Stimulated activated CD4-positive, alpha-beta T cell treated with anti-CD3 and anti-CD28 coated beads, Interleukin-1b, Interleukin-23, amount 100 ng/mL, for 1 hour (primary cell): ENCODE measurements around the gene CAPN10.
A peak's percentile ranks its signal among the peaks of the same experiment; 100 is the strongest.
"Not testable (repeated sequence)": the region's sequence is repeated elsewhere in the genome, so short reads cannot be mapped to it uniquely, and the experiment has no call there.

Source experiments
- DNase-seq, 2 donors: peaks; one replicate each; pipeline ENCODE4 v3.0.0-alpha.2; 2020; ENCODE audit warnings: low read depth in 2 of 2

The CAPN10 gene, protein sequence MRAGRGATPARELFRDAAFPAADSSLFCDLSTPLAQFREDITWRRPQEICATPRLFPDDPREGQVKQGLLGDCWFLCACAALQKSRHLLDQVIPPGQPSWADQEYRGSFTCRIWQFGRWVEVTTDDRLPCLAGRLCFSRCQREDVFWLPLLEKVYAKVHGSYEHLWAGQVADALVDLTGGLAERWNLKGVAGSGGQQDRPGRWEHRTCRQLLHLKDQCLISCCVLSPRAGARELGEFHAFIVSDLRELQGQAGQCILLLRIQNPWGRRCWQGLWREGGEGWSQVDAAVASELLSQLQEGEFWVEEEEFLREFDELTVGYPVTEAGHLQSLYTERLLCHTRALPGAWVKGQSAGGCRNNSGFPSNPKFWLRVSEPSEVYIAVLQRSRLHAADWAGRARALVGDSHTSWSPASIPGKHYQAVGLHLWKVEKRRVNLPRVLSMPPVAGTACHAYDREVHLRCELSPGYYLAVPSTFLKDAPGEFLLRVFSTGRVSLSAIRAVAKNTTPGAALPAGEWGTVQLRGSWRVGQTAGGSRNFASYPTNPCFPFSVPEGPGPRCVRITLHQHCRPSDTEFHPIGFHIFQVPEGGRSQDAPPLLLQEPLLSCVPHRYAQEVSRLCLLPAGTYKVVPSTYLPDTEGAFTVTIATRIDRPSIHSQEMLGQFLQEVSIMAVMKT

DNA sequence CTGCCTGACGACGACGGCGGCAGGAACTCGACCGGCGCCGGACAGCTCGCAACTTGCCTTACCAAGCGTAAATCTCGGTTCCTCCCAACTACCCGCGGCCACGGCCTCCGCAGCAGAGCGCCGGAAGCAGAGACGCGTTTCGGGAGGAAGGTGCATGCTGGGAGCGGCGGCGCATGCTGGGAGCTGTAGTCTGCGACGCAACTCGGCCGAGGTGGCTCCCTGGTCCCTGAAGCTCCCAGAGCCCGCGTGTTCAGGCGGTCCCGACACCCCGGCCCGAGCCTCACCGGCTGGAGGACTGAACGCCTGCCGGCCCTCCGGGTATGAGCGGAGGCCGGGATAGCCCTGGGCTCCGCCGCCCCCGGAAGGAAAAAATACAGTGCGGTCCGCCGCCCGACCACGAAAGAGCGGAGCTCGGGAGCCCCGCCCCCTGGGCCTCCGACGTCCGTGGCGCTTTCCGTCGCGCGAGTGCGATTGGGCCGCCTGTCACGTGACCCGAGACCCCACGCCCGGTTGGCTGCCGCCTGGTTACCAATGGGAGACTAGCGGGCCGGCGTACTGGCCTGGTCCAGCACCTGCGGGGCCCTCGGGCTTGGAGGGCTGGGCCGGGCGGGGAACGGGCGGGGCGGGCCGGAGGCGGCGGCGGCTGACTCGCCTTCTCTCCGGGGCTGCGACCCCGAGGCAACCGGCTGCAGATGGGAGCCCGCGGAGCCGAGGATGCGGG is at the start of gene CAPN10:
Gene CAPN10, plus strand, starts transcription at position 537 of the 721 bp plus-strand sequence. Its CDS starts 178 bp downstream, at position 715.
- peak; percentile 86 to 88 for DNase-seq

DNA sequence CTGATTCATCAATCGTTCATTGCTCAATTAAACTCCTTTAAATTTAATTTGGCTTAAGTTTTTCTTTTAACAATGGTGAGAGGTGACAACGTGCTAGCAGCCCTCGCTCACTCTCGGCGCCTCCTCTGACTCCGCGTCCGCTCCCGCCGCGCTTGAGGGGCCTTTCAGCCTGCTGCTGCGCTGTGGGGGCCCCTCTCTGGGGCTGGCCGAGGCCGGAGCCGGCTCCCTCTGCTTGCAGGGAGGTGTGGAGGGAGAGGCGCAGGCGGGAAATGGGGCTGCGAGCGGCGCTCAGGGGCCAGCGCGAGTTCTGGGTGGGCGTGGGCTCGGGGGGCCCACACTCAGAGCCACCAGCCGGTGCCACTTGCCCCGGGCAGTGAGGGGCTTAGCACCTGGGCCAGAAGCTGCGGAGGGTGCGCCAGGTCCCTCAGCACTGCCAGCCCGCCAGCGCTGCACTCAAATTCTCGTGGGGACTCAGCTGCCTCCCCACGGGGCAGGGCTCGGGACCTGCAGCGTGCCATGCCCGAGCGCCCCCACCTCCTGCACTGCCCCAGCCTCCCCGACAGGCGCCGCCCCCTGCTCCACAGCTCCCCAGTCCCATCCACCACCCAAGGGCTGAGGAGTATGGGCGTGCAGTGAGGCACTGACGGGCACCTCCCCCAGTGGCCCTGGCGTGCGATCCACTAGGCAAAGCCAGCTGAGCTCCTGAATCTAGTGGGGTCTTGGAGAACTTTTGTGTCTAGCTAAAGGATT is 48.3 kb upstream of the CAPN10 start:
- no peak for DNase-seq

DNA sequence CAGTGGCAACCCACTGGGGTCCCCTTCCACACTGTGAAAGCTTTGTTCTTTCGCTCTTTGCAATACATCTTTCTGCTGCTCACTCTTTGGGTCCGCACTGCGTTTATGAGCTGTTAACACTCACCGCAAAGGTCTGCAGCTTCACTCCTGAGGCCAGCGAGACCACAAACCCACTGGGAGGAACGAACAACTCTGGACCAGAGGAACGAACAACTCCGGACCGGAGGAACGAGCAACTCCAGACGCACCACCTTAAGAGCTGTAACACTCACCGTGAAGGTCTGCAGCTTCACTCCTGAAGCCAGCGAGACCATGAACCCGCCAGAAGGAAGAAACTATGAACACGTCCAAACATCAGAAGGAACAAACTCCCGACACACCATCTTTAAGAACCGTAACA is 47.4 kb upstream of the CAPN10 start:
- not testable (repeated sequence) for DNase-seq

DNA sequence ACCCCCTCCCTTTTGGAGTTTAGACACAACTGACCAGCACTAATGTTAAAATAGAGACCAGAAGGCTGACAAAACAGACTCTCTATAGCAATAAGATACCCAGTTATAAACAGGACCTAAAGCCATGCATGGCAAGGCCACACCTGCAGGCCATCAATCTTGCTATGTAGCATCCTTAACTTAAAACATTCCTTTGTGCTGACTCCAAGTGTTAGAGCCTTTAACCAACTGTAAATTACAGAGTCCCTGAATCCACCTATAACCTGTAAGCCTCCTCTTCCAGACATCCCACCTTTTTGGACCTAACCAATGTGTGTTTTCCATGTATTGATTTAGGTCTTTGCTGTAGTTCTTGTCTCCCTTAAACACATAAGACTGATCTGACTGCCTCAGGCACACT is 46.6 kb upstream of the CAPN10 start:
- no peak for DNase-seq

DNA sequence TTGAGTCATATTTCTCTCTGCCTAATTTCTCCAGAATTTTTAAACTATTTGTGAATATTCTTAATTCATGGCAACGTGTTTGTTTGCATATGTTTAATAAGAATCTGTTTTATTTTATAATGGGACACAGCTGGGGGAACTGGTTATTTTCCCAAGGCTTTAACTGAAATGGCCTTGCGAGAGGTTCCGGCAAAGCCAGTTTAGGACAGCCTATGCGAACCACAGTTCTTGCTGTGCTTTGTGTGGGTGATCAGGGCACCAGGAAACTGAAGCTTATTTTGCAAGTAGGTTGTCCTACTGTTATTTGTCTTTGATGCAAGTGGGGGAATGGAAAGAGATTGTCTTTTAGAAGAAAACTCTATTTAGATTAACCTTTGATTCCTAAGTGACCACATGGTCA is 35.2 kb upstream of the CAPN10 start:
- DNase-seq: no peak

DNA sequence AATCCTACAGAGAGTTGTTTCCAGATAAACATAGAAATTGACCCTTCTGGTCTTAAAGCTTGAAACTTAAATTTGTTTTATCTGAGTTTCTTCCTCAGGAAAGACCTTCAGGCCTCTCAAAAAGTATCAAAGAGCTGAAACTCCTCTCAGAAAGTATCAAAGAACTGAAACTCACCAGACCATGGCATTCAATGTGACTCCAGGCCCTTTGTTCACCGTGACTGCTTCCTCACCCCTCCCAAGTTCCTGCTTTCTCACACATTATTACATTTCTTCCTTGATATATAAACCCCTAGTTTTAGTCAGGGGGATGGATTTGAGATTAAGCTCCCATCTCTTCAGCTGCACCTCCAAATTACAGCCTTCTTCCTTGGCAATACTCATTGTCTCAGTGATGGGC is 34.7 kb upstream of the CAPN10 start:
- no peak for DNase-seq

DNA sequence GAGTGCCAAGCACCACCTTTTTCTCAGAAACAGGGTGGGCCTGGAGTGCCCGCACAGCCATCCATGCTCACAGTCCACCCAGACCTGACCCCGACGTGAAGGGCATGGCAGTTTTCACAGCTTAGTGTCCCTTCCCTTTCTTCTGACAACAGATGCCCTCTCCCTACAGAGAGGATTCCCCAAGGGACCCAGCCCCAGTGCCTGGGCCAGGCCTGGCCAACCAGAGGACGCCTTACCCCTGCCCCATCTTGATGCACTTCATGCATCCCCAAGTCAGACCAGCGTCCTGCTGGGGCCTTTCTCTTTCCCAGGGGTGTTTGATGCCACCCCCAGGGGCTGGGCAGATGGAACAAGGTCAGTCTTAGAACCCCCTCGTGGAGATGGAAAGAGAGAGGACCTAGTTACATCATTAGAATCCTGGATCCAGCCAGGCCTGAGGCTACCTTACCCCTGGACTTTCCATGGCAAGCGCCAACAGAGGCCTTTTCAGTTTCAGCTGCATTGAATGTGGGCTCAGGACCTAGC is 32.5 kb upstream of the CAPN10 start:
- no peak for DNase-seq

DNA sequence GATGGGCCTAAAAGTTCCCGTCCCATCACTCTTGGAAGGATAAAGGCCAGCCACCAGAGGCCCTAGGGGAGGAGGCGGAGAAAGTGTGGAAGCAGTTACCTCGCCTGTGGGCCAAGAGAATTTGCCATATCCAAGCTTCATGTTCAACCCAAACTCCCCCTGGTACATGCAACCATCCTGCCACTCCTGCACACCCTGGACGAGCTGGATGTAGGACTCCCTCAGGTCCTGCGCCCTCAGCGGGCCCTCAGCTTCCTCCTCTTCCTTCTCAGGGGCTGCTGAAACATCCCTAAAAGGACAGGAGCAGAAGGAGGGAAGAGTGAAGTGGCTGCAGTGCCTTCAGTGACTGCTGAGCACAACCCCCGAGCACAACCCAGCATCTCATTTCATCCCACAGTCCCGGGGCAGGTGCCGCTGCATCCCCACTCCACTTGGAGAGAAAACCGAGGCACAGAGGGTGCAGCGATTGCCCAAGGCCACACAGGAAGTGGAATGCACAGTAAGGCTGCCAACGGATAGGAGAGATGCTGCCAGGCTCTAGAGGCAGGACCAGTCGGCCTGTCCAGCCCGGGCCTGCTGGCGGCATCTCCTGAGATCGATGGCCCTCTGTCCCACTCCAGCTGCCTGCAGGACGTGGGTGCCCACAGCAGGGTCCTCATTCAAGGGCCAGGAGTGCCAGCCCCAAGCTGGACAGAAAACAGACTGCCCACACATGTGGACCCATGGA is 31.6 kb upstream of the CAPN10 start:
- DNase-seq: no peak

DNA sequence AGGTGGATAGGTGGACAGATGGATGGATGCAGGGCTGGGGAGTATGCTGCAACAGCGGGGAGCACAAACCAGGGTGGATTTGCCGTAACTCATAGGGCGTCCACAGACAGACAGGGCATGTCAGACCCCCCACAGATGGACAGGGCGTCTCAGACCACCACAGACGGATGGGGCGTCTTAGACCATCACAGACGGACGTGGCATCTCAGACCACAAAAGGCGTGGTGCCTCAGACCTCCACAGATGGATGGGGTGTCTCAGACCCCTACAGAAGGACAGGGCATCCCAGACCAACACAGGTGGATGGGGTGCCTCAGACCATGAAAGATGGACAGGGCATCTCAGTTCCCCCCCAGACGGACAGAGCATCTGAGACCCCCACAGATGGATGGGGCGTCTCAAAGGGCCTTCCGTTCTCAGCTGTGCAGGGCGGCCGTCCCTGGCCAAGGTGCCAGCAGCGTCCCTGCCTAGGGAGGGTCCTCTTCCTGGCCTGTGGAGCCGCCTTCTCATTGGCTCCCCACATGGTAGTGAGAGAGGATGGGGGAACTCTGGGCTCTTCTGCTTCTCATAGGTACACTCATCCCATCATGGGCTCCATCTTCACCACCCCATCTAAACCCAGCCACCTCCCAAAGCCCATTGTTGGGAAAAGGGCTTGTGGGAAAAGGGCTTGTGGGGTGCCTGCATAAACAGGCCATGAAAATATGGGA is 30.8 kb upstream of the CAPN10 start:
- no peak for DNase-seq

DNA sequence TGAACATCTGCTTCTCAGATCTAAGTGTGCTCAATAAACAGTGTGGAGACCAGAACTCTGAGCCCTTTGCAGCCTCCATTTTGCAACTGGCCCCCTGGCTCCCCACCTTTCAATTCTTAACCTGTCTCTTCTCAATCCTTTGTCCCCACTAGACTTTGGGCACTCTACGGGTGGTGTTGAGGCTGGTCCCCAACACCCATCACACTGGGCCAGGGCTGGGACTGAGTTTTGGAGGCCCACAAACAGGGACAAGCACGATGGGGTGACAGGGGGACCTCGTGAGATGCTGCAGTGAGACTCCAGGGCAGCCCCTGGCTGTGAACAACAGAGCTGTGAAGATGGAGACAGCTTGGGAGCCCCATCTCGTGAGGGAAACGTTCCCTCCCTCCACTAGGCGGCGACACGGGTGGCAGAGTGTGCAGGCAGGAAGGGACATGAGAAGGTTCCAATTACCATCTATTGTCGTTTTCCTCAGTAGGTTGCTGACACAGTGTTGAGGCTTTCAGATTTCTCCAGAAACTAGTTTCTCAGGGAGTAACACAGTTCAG is 29.9 kb upstream of the CAPN10 start:
- DNase-seq: peak in 1 of 2 donors; percentile 39

DNA sequence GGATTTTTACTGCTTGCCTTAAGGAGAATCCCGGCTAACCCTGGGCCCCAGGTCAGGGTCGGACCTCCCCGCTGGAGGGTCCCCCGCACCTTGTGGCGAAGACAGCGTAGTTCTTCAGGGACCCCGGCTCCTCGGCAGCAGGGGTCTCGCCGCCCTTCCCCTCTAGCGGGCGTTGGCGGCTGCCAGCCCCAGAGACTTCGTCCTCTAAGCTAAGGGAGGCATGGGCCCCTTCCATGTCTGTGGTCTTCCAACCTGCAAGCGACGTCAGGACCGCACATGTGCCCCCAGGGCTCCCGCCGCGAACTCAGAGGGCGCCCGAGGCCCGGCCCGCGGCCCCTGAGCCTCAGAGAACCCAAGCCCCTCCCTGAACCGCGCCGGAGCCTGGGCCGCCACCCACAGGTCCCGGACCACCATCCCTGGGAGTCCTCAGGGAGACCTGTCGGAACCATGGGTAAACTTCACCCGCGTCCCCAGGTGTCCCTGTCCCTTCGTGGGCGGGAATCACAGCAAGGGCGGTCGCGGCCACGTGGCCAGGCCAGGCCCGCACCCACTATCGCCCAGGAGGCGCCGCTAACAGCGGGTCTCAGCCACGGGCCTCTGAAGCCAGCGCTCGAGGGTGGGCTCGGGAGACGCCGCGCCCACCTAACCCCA is 29.3 kb upstream of the CAPN10 start:
- DNase-seq: no peak

DNA sequence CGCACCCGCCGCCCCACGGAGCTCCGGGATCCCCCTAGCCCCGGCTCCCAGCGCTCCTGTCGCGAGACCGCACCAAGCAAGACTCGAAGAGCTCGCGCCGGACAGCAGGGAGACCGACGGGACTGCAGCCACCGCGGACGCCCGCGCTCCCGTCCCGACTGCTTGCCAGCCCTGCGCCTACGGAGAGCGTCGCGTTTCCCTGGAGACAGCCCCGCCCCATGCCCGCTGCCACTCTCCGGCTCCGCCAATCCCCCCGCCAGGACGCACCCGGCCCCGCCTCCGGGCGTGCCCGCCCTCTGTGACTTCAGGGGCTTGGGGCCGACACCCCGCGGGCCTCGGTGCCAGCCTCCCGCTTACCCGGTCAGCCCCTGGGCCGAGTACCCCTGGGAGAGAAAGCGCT is 28.7 kb upstream of the CAPN10 start, which contains the start of gene ANKMY1:
Gene ANKMY1, minus strand, starts transcription at position 181 of the 400 bp plus-strand sequence. CDS start 653 bp downstream, outside the sequence.
- peak in 1 of 2 donors; percentile 46 for DNase-seq

DNA sequence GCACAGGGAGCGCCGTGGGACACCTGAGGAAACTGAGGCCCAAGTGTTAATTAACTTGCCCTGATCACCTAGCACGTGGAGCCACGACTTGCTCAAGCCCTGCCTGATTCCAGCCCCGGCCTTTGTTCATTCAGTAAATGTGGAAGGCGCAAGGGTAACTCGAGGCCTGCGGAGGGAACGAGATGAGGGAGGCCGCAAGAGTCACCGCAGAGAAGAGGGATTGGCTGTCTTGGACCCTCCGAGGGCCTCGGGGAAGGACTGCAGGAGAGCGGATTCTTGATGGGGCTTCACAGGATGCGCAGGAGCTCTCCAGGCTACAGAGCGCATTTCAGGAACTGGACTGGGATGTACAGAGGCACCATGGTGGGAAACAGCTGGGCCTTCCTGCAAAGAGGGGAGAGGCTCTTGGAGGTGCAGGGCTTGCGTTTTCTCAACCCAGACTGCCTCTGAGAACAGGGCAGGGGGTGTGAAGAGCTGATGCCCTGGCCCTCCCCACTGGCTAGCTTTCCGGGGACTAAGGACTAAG is 28.2 kb upstream of the CAPN10 start:
- no peak for DNase-seq

DNA sequence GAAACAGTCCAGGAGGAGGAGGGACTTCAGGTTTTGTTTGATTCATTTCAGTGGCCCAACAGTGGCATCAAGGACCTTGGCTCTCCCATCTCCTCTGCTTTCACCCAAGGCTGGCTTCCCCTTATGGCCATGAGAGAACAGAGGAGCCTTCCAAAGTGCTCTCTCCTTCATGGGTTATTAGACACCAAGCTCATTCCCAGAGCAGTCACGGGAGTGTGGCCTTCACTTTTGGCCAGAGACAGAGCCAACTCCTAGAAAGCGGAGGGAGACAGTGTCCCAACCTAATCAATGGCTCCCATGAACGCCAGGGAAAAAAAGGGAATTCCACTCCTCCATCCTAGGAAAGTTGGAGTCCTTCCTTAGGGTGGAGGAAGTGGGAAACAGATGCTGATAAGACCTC is 27.2 kb upstream of the CAPN10 start:
- no peak for DNase-seq

DNA sequence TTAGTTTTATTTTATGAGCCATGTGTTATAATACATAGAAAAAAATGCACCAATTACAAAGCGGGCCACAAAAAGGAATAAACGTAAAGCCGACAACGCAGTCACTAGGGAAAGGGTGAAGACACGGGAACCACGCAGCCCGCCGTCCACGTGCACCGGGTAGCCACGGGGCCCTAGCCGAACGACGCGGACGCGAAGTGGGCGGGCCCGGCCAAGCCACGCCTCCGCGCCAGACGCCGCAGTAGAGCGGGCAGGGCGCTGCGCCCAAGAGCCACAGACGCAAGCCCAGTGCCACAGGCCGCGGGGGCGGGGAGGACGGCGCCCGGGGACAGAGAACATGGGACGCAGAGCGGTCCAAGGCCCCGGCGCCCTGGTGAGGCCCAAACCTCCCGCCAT is 26.5 kb upstream of the CAPN10 start, which contains the start of gene DUSP28:
Gene DUSP28, plus strand, starts transcription at position 274 of the 396 bp plus-strand sequence. CDS start 328 bp downstream, outside the sequence.
- DNase-seq: peak; percentile 68 to 73

DNA sequence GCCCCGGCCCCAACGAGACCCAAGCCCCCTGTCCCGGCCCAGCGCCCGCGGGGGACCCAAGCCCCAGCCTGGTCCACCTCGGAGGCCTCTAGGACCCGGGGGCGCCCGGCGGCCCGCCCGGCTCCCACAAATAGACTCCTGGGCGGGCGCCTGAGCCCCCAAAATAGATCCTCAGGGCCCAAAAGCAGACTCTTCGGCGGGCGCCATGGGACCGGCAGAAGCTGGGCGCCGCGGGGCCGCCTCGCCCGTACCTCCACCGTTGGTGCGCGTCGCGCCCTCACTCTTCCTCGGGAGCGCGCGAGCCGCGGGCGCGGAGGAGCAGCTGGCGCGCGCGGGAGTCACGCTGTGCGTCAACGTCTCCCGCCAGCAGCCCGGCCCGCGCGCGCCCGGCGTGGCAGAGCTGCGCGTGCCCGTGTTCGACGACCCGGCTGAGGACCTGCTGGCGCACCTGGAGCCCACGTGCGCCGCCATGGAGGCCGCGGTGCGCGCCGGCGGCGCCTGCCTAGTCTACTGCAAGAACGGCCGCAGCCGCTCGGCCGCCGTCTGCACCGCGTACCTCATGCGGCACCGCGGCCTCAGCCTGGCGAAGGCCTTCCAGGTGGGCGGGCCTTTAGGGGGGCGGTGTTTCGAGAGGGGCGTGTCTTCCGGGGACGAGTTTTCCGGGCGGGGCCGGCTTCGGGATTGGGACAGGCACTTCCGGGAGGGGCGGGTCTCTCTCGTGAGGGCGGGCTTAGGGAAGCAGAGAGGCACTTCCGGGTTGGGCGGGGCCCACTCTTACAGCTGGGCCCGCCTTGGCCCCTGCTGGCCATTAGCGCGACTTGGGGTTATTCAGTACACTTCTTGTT is 25.8 kb upstream of the CAPN10 start:
- DNase-seq: peak; percentile 99 to 100

DNA sequence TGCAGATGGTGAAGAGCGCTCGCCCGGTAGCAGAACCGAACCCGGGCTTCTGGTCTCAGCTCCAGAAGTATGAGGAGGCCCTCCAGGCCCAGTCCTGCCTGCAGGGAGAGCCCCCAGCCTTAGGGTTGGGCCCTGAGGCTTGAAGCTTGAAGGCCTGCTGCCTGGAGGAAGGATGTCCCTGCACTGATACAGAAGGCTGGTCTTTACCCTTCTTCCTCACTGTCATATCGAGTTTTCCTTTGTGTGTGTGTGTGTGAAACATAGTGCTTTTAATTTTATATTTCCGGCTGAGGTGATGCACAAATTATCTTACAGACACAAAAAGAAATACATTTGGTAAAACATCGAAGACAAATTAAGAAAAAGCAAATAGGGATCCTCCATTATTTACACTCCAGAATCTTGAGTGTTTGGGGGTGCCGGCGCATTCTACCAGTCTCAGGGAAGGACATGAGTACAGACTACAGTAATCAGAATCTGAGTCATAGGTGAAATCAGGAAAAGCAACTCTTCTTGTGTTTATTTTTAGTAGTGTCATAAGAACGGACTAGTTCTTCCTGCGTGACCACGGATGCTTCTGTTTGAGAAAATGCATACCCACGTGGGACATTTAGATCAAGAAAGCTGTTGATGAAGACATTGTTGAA is 25.1 kb upstream of the CAPN10 start:
- no peak for DNase-seq
